GM12878 (cell line): ENCODE data around the gene L3HYPDH. TPM values are rescaled to one million over a fixed set of nuclear protein-coding genes. Genes with fewer than 3 reads are reported as not detected.

ENCODE experiments used
- ATAC-seq: fragments of 200-7000 bp; cut with Tn5 transposase; 3 replicates; pipeline ENCODE4 v1.9.1; 2020; ENCODE audit warnings: mild to moderate bottlenecking, moderate library complexity
- BruUV-seq: library from RNA; stranded (reverse); fragments of 400-500 nt; replicated peaks from 2 replicates; lab custom pipeline; 2021; lab: Mats Ljungman, UMichigan
- CTCF ChIA-PET: fragments of 300-600 bp; sonication (Branson Sonifier 250); formaldehyde crosslinking; extraction: SDS; loops from one replicate; lab custom pipeline; 2021; ENCODE audit warnings: inconsistent platforms; lab: Yijun Ruan, JAX
- POLR2A ChIA-PET: fragments of 350-600 bp; formaldehyde crosslinking; extraction: SDS; loops from one replicate; lab custom pipeline; 2021; ENCODE audit warnings: inconsistent platforms; lab: Charles Lee
- RAD21 ChIA-PET: fragments of 300-600 bp; sonication (Branson Sonifier 250); formaldehyde crosslinking; loops from one replicate; lab custom pipeline; 2023; ENCODE audit warnings: antibody characterized with exemption; ENCODE audit not compliant: unreplicated experiment; lab: Charles Lee
- SMC1A ChIA-PET: fragments of 300-600 bp; sonication (Branson Sonifier 250); formaldehyde crosslinking; loops from one replicate; lab custom pipeline; 2023; ENCODE audit not compliant: unreplicated experiment, uncharacterized antibody; lab: Charles Lee
- DNase-seq: peaks from one replicate; pipeline ENCODE4 v3.0.0-alpha.2; 2011; ENCODE audit warnings: low read depth, low spot score
- FAIRE-seq: peaks from 3 replicates; lab custom pipeline; 2011; peaks lifted over from hg19 to GRCh38; lab: Jason Lieb, UNC
- H2AFZ ChIP-seq: 2 replicates; pipeline ENCODE4 v1.6.0; 2011; ENCODE audit warnings: low read depth, low read length, control low read depth; ENCODE audit not compliant: control insufficient read depth
- H3K27ac ChIP-seq: 2 replicates; pipeline ENCODE4 v1.5.1; 2011; ENCODE audit warnings: control low read depth; ENCODE audit not compliant: control insufficient read depth, insufficient read depth
- H3K27me3 ChIP-seq, 2 experiments: replicated peaks in 1 of 2; 2 replicates each; pipeline versions ENCODE4 v1.6.0 to v1.6.1; 2011; ENCODE audit warnings: low read length in 1 of 2; ENCODE audit not compliant: control insufficient read depth in 2 of 2, insufficient read depth in 2 of 2
- H3K36me3 ChIP-seq, 2 experiments: 2 replicates each; pipeline ENCODE4 v1.5.1; 2011; ENCODE audit warnings: low read length in 1 of 2; ENCODE audit not compliant: control insufficient read depth in 2 of 2, insufficient read depth in 2 of 2
- H3K4me1 ChIP-seq: 2 replicates; pipeline ENCODE4 v1.6.1; 2011; ENCODE audit warnings: mild to moderate bottlenecking, low read length, moderate library complexity, mixed read lengths; ENCODE audit not compliant: control insufficient read depth, insufficient read depth
- H3K4me2 ChIP-seq: 2 replicates; pipeline ENCODE4 v1.6.0; 2011; ENCODE audit warnings: control low read depth; ENCODE audit not compliant: control insufficient read depth, insufficient read depth
- H3K4me3 ChIP-seq: fragments of 200-600 bp; sonication (generic); 2 replicates; pipeline ENCODE4 v1.5.1; 2016
- H3K79me2 ChIP-seq: 2 replicates; pipeline ENCODE4 v1.6.0; 2011; ENCODE audit warnings: low read length; ENCODE audit not compliant: control insufficient read depth, insufficient read depth
- H3K9ac ChIP-seq: 2 replicates; pipeline ENCODE4 v1.8.0; 2011; ENCODE audit warnings: low read length, control low read depth, mixed read lengths; ENCODE audit not compliant: control insufficient read depth, insufficient read depth
- H3K9me3 ChIP-seq: replicated peaks from 3 replicates; pipeline ENCODE4 v1.5.1; 2011; ENCODE audit warnings: mild to moderate bottlenecking, low read length; ENCODE audit not compliant: control insufficient read depth, insufficient read depth
- H4K20me1 ChIP-seq: 2 replicates; pipeline ENCODE4 v1.6.0; 2011; ENCODE audit not compliant: control insufficient read depth, insufficient read depth
- BACH1 ChIP-seq: fragments of 450-650 bp; IDR thresholded peaks from 2 replicates; pipeline ENCODE4 v1.6.1; 2017; ENCODE audit warnings: mild to moderate bottlenecking, borderline replicate concordance
- CREB1 ChIP-seq: IDR thresholded peaks from 2 replicates; pipeline ENCODE4 v1.6.1; 2012; ENCODE audit warnings: low read depth, mild to moderate bottlenecking, inconsistent platforms
- DPF2 ChIP-seq: fragments of 450-650 bp; IDR thresholded peaks from 2 replicates; pipeline ENCODE4 v1.6.1; 2017; ENCODE audit warnings: mild to moderate bottlenecking
- EGR1 ChIP-seq, 2 experiments: IDR thresholded peaks; 1 replicate in 1 of 2; 2 replicates in 1 of 2; pipeline ENCODE4 v1.6.1; 2011 to 2012; ENCODE audit warnings: low read depth in 2 of 2, low read length in 2 of 2, borderline replicate concordance in 1 of 2, mild to moderate bottlenecking in 1 of 2, moderate library complexity in 1 of 2
- EP300 ChIP-seq, 2 experiments: fragments of 150-350 bp in 1 of 2; IDR thresholded peaks; 2 replicates each; pipeline ENCODE4 v1.6.1; 2011 to 2012; ENCODE audit warnings: low read depth in 2 of 2, low read length in 2 of 2, borderline replicate concordance in 1 of 2, improper control_type of control experiment in 1 of 2, inconsistent platforms in 1 of 2; ENCODE audit not compliant: control insufficient read depth in 1 of 2
- GATAD2B ChIP-seq: fragments of 450-650 bp; conservative IDR thresholded peaks from 2 replicates; pipeline ENCODE4 v1.6.1; 2017; ENCODE audit warnings: low read depth, mild to moderate bottlenecking, moderate library complexity
- LARP7 ChIP-seq: fragments of 450-650 bp; IDR thresholded peaks from 2 replicates; pipeline ENCODE4 v1.6.1; 2017; ENCODE audit warnings: mild to moderate bottlenecking
- NKRF ChIP-seq: fragments of 450-650 bp; conservative IDR thresholded peaks from 2 replicates; pipeline ENCODE4 v1.6.1; 2017; ENCODE audit warnings: mild to moderate bottlenecking, moderate library complexity
- NR2C2 ChIP-seq: IDR thresholded peaks from 2 replicates; pipeline ENCODE4 v1.6.1; 2011; ENCODE audit warnings: borderline replicate concordance, low read depth; ENCODE audit not compliant: control insufficient read depth, insufficient read length
- PAX5 ChIP-seq: IDR thresholded peaks from 2 replicates; pipeline ENCODE4 v1.6.1; 2011; ENCODE audit warnings: low read depth, low read length, borderline replicate concordance
- SPI1 ChIP-seq: IDR thresholded peaks from 2 replicates; pipeline ENCODE4 v1.6.1; 2011; ENCODE audit warnings: low read depth, mild to moderate bottlenecking, low read length, moderate library complexity, borderline replicate concordance; ENCODE audit not compliant: insufficient read depth
- TCF12 ChIP-seq: IDR thresholded peaks from 2 replicates; pipeline ENCODE4 v1.6.1; 2011; ENCODE audit warnings: low read depth, mild to moderate bottlenecking, low read length
- YY1 ChIP-seq: IDR thresholded peaks from 2 replicates; pipeline ENCODE4 v1.6.1; 2011; ENCODE audit warnings: low read depth, mild to moderate bottlenecking, low read length
- WGBS: methylation state at CpG from one replicate; pipeline ENCODE4 v1.1.6; 2016; ENCODE audit warnings: low lambda C conversion rate; ENCODE audit not compliant: insufficient replicate concordance, insufficient coverage; ENCODE audit errors: missing lambda C conversion rate; 5-methylcytosine and 5-hydroxymethylcytosine counted together
- in situ Hi-C: fragments of 300-500 bp; cut with MboI; formaldehyde crosslinking; loops from 9 replicates; pipeline ENCODE4 v1.14.3; 2018; ENCODE audit warnings: mixed read lengths
- intact Hi-C: fragments of 100-400 bp; cut with micrococcal nuclease; formaldehyde crosslinking; loops from one replicate; pipeline ENCODE4 v1.14.2; 2022; ENCODE audit not compliant: unreplicated experiment
- polyA plus RNA-seq, 11 experiments: library from polyadenylated mRNA; depleted of rRNA in 4 of 11; unstranded in 6 of 11; stranded (reverse) in 5 of 11; fragments of >200 nt; fragmentation: Nextera tagmentation in 4 of 11; fragmentation: Illumina TruSeq in 1 of 11; extraction: Ambion mirVana in 4 of 11; extraction: Trizol in 1 of 11; gene quantifications; 1 replicate in 1 of 11; 2 replicates in 10 of 11; pipeline versions ENCODE4 v1.2.1 to v1.2.3, GENCODE V29; 2011 to 2016; ENCODE audit warnings: inconsistent platforms in 2 of 11, missing spikeins in 2 of 11, low read depth in 1 of 11
- total RNA-seq, 4 experiments: library from RNA; depleted of rRNA in 3 of 4; stranded (reverse); fragments of >200 nt in 3 of 4; fragmentation: Illumina TruSeq in 1 of 4; extraction: Trizol in 1 of 4; gene quantifications; 2 replicates each; pipeline versions ENCODE4 v1.2.1 to v1.2.3, GENCODE V29; 2013 to 2021
- TF ChIP-seq, protein P1 (sequence below): fragments of 450-650 bp; IDR thresholded peaks from 2 replicates; pipeline ENCODE4 v1.6.1; 2016; ENCODE audit warnings: mild to moderate bottlenecking
- TF ChIP-seq, protein P2 (sequence below): IDR thresholded peaks from 2 replicates; pipeline ENCODE4 v1.6.1; 2012; ENCODE audit warnings: mild to moderate bottlenecking, low read depth, low read length

The L3HYPDH gene
- total and polyA plus RNA-seq, 10 of the 15 experiments (the other 5 are each of a cell fraction or from before 2014, with no cell fraction given), result 11.5 to 27.8 (median 15.8) TPM

GRCh38 chr14:59464486-59465315 is 19.5 kb downstream of the L3HYPDH start:
- peak overlapping the region; percentile 97 for H3K4me2 ChIP-seq
- peak; percentile 84 for ATAC-seq
- H3K4me3 ChIP-seq, result peak overlapping the region; percentile 60; the same call in 1 of the 2 replicates
- BruUV-seq, result no TSS peak
- H3K27ac ChIP-seq, result no peak overlapping the region
- H4K20me1 ChIP-seq, result no peaks in the 10 kb centered on the region
- ChIA-PET SMC1A (interaction anchor here (1.4 kb wide), 1 partner anchor 16 kb away, joined by 3 read pairs; no protein-coding TSS in a partner anchor), RAD21 (interaction anchor here (1.0 to 1.1 kb wide), 2 partner anchors 19 to 303 kb away, joined by 3 read pairs; partner anchors contain the start of genes JKAMP and L3HYPDH), POLR2A (interaction anchor here (1.9 kb wide), 1 partner anchor 19 kb away, joined by 6 read pairs; the partner anchor contains the start of genes JKAMP and L3HYPDH), CTCF (interaction anchor here (0.6 to 3.0 kb wide), 4 partner anchors 14 to 43 kb away, joined by 3 to 6 read pairs (median 4); partner anchors contain the start of genes JKAMP and L3HYPDH)
- 3% methylated on average over 55 of the region's 105 CpGs for WGBS
- no peak for DNase-seq
- no peak overlapping the region; the same call in 1 of the 2 replicates for H3K9ac ChIP-seq
- peak; percentile 27 for FAIRE-seq
- no peaks in the 10 kb centered on the region for H3K9me3 ChIP-seq
- no peaks in the 10 kb centered on the region for H3K27me3 ChIP-seq
- H3K79me2 ChIP-seq, result no peaks in the 10 kb centered on the region
- intact Hi-C loops (no loop called here), in situ Hi-C loops (no loop called here)
- H3K4me1 ChIP-seq, result peaks cover 10% of the 10 kb centered on the region
- no peaks in the 10 kb centered on the region; a peak in 1 of 4 replicates for H3K36me3 ChIP-seq
- H2AFZ ChIP-seq, result peak overlapping the region; percentile 84
- TF ChIP-seq EP300 (IDR thresholded peaks at IDR 0.05; ENCODE audit: borderline replicate concordance in 1 of 2, control insufficient read depth in 1 of 2, low read depth in 2 of 2, low read length in 2 of 2) (no peak), LARP7 (peak; percentile 80), EGR1 (IDR thresholded peaks at IDR 0.05; ENCODE audit: borderline replicate concordance in 1 of 2, low read depth in 2 of 2, low read length in 2 of 2) (peak in 1 of 2 experiments; percentile 88; a peak in 2 of 3 replicates), BACH1 (peak; percentile 62; the same call in 1 of the 2 replicates), PAX5 (no peak), NKRF (0 out of 2 replicates have a peak, but pooled peaks have one; percentile 56), TCF12 (0 out of 2 replicates have a peak, but pooled peaks have one; percentile 47), NR2C2 (no peak), YY1 (no peak), DPF2 (peak; percentile 70; the same call in 1 of the 2 replicates), GATAD2B (peak; percentile 76), SPI1 (peak; percentile 12; the same call in 1 of the 2 replicates), CREB1 (0 out of 2 replicates have a peak, but pooled peaks have one; percentile 5)
- TF ChIP-seq, protein P1, sequence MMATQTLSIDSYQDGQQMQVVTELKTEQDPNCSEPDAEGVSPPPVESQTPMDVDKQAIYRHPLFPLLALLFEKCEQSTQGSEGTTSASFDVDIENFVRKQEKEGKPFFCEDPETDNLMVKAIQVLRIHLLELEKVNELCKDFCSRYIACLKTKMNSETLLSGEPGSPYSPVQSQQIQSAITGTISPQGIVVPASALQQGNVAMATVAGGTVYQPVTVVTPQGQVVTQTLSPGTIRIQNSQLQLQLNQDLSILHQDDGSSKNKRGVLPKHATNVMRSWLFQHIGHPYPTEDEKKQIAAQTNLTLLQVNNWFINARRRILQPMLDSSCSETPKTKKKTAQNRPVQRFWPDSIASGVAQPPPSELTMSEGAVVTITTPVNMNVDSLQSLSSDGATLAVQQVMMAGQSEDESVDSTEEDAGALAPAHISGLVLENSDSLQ, result no peak
- TF ChIP-seq, protein P2, sequence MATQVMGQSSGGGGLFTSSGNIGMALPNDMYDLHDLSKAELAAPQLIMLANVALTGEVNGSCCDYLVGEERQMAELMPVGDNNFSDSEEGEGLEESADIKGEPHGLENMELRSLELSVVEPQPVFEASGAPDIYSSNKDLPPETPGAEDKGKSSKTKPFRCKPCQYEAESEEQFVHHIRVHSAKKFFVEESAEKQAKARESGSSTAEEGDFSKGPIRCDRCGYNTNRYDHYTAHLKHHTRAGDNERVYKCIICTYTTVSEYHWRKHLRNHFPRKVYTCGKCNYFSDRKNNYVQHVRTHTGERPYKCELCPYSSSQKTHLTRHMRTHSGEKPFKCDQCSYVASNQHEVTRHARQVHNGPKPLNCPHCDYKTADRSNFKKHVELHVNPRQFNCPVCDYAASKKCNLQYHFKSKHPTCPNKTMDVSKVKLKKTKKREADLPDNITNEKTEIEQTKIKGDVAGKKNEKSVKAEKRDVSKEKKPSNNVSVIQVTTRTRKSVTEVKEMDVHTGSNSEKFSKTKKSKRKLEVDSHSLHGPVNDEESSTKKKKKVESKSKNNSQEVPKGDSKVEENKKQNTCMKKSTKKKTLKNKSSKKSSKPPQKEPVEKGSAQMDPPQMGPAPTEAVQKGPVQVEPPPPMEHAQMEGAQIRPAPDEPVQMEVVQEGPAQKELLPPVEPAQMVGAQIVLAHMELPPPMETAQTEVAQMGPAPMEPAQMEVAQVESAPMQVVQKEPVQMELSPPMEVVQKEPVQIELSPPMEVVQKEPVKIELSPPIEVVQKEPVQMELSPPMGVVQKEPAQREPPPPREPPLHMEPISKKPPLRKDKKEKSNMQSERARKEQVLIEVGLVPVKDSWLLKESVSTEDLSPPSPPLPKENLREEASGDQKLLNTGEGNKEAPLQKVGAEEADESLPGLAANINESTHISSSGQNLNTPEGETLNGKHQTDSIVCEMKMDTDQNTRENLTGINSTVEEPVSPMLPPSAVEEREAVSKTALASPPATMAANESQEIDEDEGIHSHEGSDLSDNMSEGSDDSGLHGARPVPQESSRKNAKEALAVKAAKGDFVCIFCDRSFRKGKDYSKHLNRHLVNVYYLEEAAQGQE, result peak; percentile 61
